HepG2 (cell line): ENCODE measurements around the gene ECEL1. TPM values are rescaled to one million over a fixed set of nuclear protein-coding genes. Genes with fewer than 3 reads are reported as not detected.

Experiments used
- BCL6 ChIP-seq: IDR thresholded peaks from 2 replicates; pipeline ENCODE4 v1.6.1; 2016; ENCODE audit warnings: missing genetic modification reagents, missing compliant biosample characterization
- CCDC6 ChIP-seq: sonication (generic); formaldehyde crosslinking; IDR thresholded peaks from 2 replicates; pipeline ENCODE4 v1.8.1; 2022; ENCODE audit warnings: mild to moderate bottlenecking, missing genetic modification reagents, moderate library complexity
- MBNL3 ChIP-seq: fragments of 250-450 bp; sonication (Bioruptor Pico); conservative IDR thresholded peaks from 2 replicates; pipeline ENCODE4 v1.8.0; 2022; ENCODE audit warnings: mild to moderate bottlenecking, inconsistent platforms
- MED1 ChIP-seq: sonication (generic); formaldehyde crosslinking; IDR thresholded peaks from 2 replicates; pipeline ENCODE4 v1.4.0; 2020; ENCODE audit warnings: missing genetic modification reagents
- PRMT3 ChIP-seq: sonication (generic); formaldehyde crosslinking; IDR thresholded peaks from 2 replicates; pipeline ENCODE4 v1.8.1; 2022; ENCODE audit warnings: low read depth, mild to moderate bottlenecking, moderate library complexity, missing genetic modification reagents, borderline replicate concordance
- ZNF572 ChIP-seq: sonication (generic); formaldehyde crosslinking; IDR thresholded peaks from 2 replicates; pipeline ENCODE4 v1.5.1; 2020; ENCODE audit warnings: mild to moderate bottlenecking, missing genetic modification reagents
- ZNF713 ChIP-seq: sonication (generic); formaldehyde crosslinking; IDR thresholded peaks from 2 replicates; pipeline ENCODE4 v1.4.0; 2020; ENCODE audit warnings: mild to moderate bottlenecking, missing genetic modification reagents
- ZNF747 ChIP-seq: sonication (generic); formaldehyde crosslinking; IDR thresholded peaks from 2 replicates; pipeline ENCODE4 v1.8.1; 2023; ENCODE audit warnings: missing genetic modification reagents, mild to moderate bottlenecking, borderline replicate concordance
- polyA plus RNA-seq, 8 experiments: library from polyadenylated mRNA; depleted of rRNA in 3 of 8; stranded (reverse) in 7 of 8; unstranded in 1 of 8; fragments of >200 nt; fragmentation: Illumina TruSeq in 4 of 8; extraction: Trizol in 4 of 8; gene quantifications; 2 replicates each; pipeline versions ENCODE4 v1.2.1 to v1.2.3, GENCODE V29; 2011 to 2016; ENCODE audit warnings: low read depth in 4 of 8, missing spikeins in 1 of 8, mixed read lengths in 1 of 8; ENCODE audit not compliant: insufficient read depth in 1 of 8
- total RNA-seq, 5 experiments: library from RNA; depleted of rRNA; stranded (reverse); fragments of >200 nt; fragmentation: Illumina TruSeq; extraction: Trizol; gene quantifications; 2 replicates each; pipeline ENCODE4 v1.2.3, GENCODE V29; 2016; ENCODE audit warnings: low read depth in 1 of 5
- TF ChIP-seq, protein P1 (sequence below): sonication (generic); formaldehyde crosslinking; IDR thresholded peaks from 2 replicates; pipeline ENCODE4 v1.4.0; 2020; ENCODE audit warnings: missing genetic modification reagents
- TF ChIP-seq, protein P2 (sequence below): IDR thresholded peaks from 2 replicates; pipeline ENCODE4 v1.4.0; 2020; ENCODE audit warnings: mild to moderate bottlenecking, missing genetic modification reagents
- TF ChIP-seq, protein P3 (sequence below): sonication (generic); formaldehyde crosslinking; IDR thresholded peaks from 2 replicates; pipeline ENCODE4 v1.4.0; 2020; ENCODE audit warnings: missing genetic modification reagents
- TF ChIP-seq, protein P4 (sequence below): sonication (generic); formaldehyde crosslinking; IDR thresholded peaks from 2 replicates; pipeline ENCODE4 v1.4.0; 2020; ENCODE audit warnings: missing genetic modification reagents, borderline replicate concordance

The ECEL1 gene
- total and polyA plus RNA-seq, 2 of the 13 experiments (the other 11 are each of a cell fraction or from before 2014, with no cell fraction given), result not detected

DNA sequence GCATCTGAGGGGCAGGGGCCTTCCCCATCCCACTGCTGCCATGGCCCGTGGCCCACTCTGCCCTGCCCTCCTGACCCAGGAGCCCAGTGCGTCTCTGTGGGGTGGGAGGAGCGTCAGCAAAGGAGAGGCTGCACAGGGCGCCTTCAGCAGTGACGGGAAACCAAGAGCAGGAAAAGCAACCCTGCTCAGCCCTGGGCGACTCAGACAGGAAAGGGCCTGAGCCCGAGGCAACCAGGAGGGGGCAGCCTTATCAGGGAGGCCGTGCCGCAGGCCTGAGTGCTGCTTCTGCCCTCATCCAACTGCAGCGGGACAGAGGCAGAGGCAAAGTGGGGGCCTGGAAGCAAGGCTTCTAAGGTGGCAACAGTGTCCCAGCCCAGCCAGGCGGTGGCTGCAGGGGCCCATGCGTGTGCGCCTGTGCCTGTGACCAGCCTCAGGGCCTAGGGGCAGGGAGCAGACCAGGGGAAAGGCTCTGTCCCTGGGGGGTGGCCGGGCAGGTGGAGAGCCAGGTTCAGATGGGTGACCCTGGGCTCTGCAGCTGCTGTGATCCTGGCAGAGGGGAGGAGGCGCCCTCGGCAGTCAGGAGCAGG, 54.9 kb downstream of the ECEL1 start (continued):
- TF ChIP-seq, protein P1, sequence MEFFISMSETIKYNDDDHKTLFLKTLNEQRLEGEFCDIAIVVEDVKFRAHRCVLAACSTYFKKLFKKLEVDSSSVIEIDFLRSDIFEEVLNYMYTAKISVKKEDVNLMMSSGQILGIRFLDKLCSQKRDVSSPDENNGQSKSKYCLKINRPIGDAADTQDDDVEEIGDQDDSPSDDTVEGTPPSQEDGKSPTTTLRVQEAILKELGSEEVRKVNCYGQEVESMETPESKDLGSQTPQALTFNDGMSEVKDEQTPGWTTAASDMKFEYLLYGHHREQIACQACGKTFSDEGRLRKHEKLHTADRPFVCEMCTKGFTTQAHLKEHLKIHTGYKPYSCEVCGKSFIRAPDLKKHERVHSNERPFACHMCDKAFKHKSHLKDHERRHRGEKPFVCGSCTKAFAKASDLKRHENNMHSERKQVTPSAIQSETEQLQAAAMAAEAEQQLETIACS (CRISPR knock-in tag), result no peak
- no peak for TF ChIP-seq MBNL3 (CRISPR knock-in tag)
- TF ChIP-seq BCL6 (CRISPR knock-in tag), result no peak
- TF ChIP-seq CCDC6, result no peak
- no peak for TF ChIP-seq ZNF713
- TF ChIP-seq ZNF747 (CRISPR knock-in tag), result no peak
- TF ChIP-seq PRMT3 (CRISPR knock-in tag), result no peak
- no peak for TF ChIP-seq ZNF572 (CRISPR knock-in tag)
- TF ChIP-seq MED1 (CRISPR knock-in tag), result no peak
- TF ChIP-seq, protein P2, sequence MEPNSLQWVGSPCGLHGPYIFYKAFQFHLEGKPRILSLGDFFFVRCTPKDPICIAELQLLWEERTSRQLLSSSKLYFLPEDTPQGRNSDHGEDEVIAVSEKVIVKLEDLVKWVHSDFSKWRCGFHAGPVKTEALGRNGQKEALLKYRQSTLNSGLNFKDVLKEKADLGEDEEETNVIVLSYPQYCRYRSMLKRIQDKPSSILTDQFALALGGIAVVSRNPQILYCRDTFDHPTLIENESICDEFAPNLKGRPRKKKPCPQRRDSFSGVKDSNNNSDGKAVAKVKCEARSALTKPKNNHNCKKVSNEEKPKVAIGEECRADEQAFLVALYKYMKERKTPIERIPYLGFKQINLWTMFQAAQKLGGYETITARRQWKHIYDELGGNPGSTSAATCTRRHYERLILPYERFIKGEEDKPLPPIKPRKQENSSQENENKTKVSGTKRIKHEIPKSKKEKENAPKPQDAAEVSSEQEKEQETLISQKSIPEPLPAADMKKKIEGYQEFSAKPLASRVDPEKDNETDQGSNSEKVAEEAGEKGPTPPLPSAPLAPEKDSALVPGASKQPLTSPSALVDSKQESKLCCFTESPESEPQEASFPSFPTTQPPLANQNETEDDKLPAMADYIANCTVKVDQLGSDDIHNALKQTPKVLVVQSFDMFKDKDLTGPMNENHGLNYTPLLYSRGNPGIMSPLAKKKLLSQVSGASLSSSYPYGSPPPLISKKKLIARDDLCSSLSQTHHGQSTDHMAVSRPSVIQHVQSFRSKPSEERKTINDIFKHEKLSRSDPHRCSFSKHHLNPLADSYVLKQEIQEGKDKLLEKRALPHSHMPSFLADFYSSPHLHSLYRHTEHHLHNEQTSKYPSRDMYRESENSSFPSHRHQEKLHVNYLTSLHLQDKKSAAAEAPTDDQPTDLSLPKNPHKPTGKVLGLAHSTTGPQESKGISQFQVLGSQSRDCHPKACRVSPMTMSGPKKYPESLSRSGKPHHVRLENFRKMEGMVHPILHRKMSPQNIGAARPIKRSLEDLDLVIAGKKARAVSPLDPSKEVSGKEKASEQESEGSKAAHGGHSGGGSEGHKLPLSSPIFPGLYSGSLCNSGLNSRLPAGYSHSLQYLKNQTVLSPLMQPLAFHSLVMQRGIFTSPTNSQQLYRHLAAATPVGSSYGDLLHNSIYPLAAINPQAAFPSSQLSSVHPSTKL (CRISPR knock-in tag), result no peak
- TF ChIP-seq, protein P3, sequence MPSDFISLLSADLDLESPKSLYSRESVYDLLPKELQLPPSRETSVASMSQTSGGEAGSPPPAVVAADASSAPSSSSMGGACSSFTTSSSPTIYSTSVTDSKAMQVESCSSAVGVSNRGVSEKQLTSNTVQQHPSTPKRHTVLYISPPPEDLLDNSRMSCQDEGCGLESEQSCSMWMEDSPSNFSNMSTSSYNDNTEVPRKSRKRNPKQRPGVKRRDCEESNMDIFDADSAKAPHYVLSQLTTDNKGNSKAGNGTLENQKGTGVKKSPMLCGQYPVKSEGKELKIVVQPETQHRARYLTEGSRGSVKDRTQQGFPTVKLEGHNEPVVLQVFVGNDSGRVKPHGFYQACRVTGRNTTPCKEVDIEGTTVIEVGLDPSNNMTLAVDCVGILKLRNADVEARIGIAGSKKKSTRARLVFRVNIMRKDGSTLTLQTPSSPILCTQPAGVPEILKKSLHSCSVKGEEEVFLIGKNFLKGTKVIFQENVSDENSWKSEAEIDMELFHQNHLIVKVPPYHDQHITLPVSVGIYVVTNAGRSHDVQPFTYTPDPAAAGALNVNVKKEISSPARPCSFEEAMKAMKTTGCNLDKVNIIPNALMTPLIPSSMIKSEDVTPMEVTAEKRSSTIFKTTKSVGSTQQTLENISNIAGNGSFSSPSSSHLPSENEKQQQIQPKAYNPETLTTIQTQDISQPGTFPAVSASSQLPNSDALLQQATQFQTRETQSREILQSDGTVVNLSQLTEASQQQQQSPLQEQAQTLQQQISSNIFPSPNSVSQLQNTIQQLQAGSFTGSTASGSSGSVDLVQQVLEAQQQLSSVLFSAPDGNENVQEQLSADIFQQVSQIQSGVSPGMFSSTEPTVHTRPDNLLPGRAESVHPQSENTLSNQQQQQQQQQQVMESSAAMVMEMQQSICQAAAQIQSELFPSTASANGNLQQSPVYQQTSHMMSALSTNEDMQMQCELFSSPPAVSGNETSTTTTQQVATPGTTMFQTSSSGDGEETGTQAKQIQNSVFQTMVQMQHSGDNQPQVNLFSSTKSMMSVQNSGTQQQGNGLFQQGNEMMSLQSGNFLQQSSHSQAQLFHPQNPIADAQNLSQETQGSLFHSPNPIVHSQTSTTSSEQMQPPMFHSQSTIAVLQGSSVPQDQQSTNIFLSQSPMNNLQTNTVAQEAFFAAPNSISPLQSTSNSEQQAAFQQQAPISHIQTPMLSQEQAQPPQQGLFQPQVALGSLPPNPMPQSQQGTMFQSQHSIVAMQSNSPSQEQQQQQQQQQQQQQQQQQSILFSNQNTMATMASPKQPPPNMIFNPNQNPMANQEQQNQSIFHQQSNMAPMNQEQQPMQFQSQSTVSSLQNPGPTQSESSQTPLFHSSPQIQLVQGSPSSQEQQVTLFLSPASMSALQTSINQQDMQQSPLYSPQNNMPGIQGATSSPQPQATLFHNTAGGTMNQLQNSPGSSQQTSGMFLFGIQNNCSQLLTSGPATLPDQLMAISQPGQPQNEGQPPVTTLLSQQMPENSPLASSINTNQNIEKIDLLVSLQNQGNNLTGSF (CRISPR knock-in tag), result no peak
- TF ChIP-seq, protein P4, sequence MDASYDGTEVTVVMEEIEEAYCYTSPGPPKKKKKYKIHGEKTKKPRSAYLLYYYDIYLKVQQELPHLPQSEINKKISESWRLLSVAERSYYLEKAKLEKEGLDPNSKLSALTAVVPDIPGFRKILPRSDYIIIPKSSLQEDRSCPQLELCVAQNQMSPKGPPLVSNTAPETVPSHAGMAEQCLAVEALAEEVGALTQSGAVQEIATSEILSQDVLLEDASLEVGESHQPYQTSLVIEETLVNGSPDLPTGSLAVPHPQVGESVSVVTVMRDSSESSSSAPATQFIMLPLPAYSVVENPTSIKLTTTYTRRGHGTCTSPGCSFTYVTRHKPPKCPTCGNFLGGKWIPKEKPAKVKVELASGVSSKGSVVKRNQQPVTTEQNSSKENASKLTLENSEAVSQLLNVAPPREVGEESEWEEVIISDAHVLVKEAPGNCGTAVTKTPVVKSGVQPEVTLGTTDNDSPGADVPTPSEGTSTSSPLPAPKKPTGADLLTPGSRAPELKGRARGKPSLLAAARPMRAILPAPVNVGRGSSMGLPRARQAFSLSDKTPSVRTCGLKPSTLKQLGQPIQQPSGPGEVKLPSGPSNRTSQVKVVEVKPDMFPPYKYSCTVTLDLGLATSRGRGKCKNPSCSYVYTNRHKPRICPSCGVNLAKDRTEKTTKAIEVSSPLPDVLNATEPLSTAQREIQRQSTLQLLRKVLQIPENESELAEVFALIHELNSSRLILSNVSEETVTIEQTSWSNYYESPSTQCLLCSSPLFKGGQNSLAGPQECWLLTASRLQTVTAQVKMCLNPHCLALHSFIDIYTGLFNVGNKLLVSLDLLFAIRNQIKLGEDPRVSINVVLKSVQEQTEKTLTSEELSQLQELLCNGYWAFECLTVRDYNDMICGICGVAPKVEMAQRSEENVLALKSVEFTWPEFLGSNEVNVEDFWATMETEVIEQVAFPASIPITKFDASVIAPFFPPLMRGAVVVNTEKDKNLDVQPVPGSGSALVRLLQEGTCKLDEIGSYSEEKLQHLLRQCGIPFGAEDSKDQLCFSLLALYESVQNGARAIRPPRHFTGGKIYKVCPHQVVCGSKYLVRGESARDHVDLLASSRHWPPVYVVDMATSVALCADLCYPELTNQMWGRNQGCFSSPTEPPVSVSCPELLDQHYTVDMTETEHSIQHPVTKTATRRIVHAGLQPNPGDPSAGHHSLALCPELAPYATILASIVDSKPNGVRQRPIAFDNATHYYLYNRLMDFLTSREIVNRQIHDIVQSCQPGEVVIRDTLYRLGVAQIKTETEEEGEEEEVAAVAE (CRISPR knock-in tag), result no peak
